GM23248 (cell line): Measurements from ENCODE around the gene PZP. TPM values are rescaled to one million over a fixed set of nuclear protein-coding genes. Genes with fewer than 3 reads are reported as not detected.

Experiments used
- DNase-seq: peaks from one replicate; pipeline ENCODE4 v3.0.0-alpha.2; 2015
- H2AFZ ChIP-seq: fragments of 200-600 bp; sonication (generic); 2 replicates; pipeline ENCODE4 v1.6.1; 2016; ENCODE audit warnings: antibody characterized with exemption
- H3F3A ChIP-seq: fragments of 200-600 bp; sonication (generic); 2 replicates; pipeline ENCODE4 v1.6.1; 2016; ENCODE audit warnings: mild to moderate bottlenecking, antibody characterized with exemption, mixed run types; ENCODE audit not compliant: insufficient read depth
- H3K27ac ChIP-seq: fragments of 200-600 bp; sonication (generic); 2 replicates; pipeline ENCODE4 v1.5.1; 2016; ENCODE audit warnings: mild to moderate bottlenecking
- H3K27me3 ChIP-seq: fragments of 200-600 bp; sonication (generic); replicated peaks from 2 replicates; pipeline ENCODE4 v1.6.1; 2016; ENCODE audit warnings: mild to moderate bottlenecking; ENCODE audit not compliant: insufficient read depth
- H3K36me3 ChIP-seq: fragments of 200-600 bp; sonication (generic); 2 replicates; pipeline ENCODE4 v1.6.1; 2016; ENCODE audit warnings: low read depth, mild to moderate bottlenecking
- H3K4me1 ChIP-seq: fragments of 200-600 bp; sonication (generic); 2 replicates; pipeline ENCODE4 v1.6.1; 2016; ENCODE audit warnings: mild to moderate bottlenecking; ENCODE audit not compliant: insufficient read depth
- H3K4me2 ChIP-seq: fragments of 200-600 bp; sonication (generic); one replicate; pipeline ENCODE4 v1.6.1; 2016; ENCODE audit warnings: mild to moderate bottlenecking; ENCODE audit not compliant: unreplicated experiment
- H3K4me3 ChIP-seq: fragments of 200-600 bp; sonication (generic); 2 replicates; pipeline ENCODE4 v1.5.1; 2016; ENCODE audit warnings: mild to moderate bottlenecking
- H3K79me2 ChIP-seq: fragments of 200-600 bp; sonication (generic); 2 replicates; pipeline ENCODE4 v1.6.1; 2016; ENCODE audit warnings: mild to moderate bottlenecking; ENCODE audit not compliant: insufficient read depth
- H3K9ac ChIP-seq: fragments of 200-600 bp; sonication (generic); 2 replicates; pipeline ENCODE4 v1.6.1; 2016; ENCODE audit warnings: mild to moderate bottlenecking
- H3K9me2 ChIP-seq: fragments of 200-600 bp; sonication (generic); 2 replicates; pipeline ENCODE4 v1.6.1; 2016; ENCODE audit warnings: mixed run types, mild to moderate bottlenecking, moderate library complexity; ENCODE audit not compliant: insufficient read depth
- H3K9me3 ChIP-seq: fragments of 200-600 bp; sonication (generic); one replicate; pipeline ENCODE4 v1.6.1; 2017; ENCODE audit warnings: low read depth
- H4K20me1 ChIP-seq: fragments of 200-600 bp; sonication (generic); 2 replicates; pipeline ENCODE4 v1.6.0; 2016; ENCODE audit not compliant: insufficient read depth
- EZH2 ChIP-seq: fragments of 200-600 bp; sonication (generic); IDR thresholded peaks from 2 replicates; pipeline ENCODE4 v1.6.1; 2018; ENCODE audit warnings: antibody characterized with exemption, mild to moderate bottlenecking; ENCODE audit not compliant: insufficient read depth, poor library complexity, severe bottlenecking
- EZH2phosphoT487 ChIP-seq: fragments of 200-600 bp; sonication (generic); IDR thresholded peaks from 2 replicates; pipeline ENCODE4 v1.6.1; 2018; ENCODE audit warnings: antibody characterized with exemption, moderate library complexity, mild to moderate bottlenecking, low read depth; ENCODE audit not compliant: insufficient read depth
- WGBS, 2 experiments: methylation state at CpG; one replicate each; pipeline ENCODE4 v1.1.6; 2015 to 2017; ENCODE audit warnings: low lambda C conversion rate in 2 of 2, low coverage in 1 of 2; ENCODE audit errors: missing lambda C conversion rate in 2 of 2; 5-methylcytosine and 5-hydroxymethylcytosine counted together
- in situ Hi-C: fragments of 300-500 bp; cut with MboI; formaldehyde crosslinking; loops from 2 replicates; pipeline ENCODE4 v1.15.0; 2020
- polyA plus RNA-seq: library from polyadenylated mRNA; unstranded; fragments of >200 nt; fragmentation: Nextera tagmentation; extraction: Ambion mirVana; gene quantifications from 2 replicates; pipeline ENCODE4 v1.2.1, GENCODE V29; 2016
- total RNA-seq: library from RNA; depleted of rRNA; stranded (reverse); fragments of >200 nt; shearing (Covaris generic); gene quantifications from 2 replicates; pipeline ENCODE4 v1.2.3, GENCODE V29; 2014

The PZP gene
- total and polyA plus RNA-seq, 2 experiments from 2014 or later: not detected

DNA sequence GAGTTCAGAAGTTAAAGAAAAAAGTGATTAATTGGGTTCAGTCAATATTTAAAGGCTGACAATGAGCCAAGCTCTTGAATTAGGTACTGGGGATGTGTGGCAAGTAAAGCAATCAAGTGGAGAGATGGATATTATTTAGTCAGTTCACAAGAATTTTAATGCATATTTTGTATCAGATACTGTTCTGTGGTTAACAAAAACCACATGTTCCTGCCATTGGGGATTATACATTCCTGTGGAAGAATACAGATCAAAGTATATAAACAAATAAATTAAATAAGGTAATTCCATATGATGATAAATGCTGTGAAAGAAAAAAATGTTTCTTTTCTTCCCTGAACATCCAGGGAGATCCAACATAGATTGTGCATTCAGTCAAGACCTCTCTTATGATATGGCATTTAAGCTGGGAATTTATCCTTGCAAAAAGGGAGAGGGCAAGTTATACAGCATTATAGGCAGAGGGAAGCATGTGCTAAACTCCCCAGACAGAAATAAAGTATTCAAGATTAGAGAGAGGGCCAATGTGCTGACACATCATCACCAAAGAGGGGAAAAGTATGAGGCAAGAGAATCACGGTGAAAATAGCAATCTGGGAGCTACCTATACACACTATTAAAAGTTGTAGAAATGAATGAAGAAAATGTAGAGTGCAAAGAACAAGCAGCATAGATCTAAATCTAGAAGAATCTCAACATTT is 74.8 kb downstream of the PZP start:
- H3K4me2 ChIP-seq: no peak overlapping the region
- TF ChIP-seq EZH2phosphoT487 (no peak), EZH2 (no peak)
- no peaks in the 10 kb centered on the region for H3F3A ChIP-seq
- in situ Hi-C loops: no loop called here
- no peaks in the 10 kb centered on the region for H3K9me3 ChIP-seq
- no peak overlapping the region for H3K9ac ChIP-seq
- H3K36me3 ChIP-seq: no peaks in the 10 kb centered on the region
- H3K4me1 ChIP-seq: no peaks in the 10 kb centered on the region
- H4K20me1 ChIP-seq: no peaks in the 10 kb centered on the region
- no peaks in the 10 kb centered on the region for H3K27me3 ChIP-seq
- 0% methylated on average over 1 of the region's 1 CpG for WGBS, 2 experiments
- no peaks in the 10 kb centered on the region for H3K9me2 ChIP-seq
- H2AFZ ChIP-seq: no peak overlapping the region
- H3K4me3 ChIP-seq: no peak overlapping the region
- no peak overlapping the region for H3K27ac ChIP-seq
- H3K79me2 ChIP-seq: no peaks in the 10 kb centered on the region
- DNase-seq: no peak

DNA sequence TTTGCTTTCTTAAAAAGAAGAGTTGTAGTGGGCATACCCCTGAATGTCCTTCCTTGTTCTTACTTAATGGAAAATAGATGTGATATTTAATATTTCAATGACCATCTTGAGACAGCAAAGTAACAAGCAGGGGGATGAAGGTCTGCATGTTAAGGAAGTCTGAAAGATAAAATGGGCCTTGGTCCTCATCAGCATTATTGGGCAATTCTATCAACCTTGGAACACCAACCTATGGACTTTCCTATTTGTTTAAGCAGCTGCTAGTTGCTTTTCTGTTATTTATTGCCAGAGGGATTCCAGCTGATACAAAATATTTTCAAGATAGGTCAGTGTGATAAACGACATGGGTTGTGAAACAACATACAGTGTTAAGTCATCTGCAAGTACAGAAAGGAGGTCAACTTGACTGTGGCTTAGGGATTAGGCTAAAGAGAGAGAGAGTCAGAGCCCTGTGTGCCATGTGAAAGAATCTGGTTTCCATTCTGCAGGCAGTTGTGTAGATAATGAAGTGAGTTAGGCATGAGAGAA is 76.1 kb downstream of the PZP start:
- H3K9me2 ChIP-seq: no peaks in the 10 kb centered on the region
- no peak overlapping the region for H3K4me2 ChIP-seq
- no peak overlapping the region for H3K27ac ChIP-seq
- H3K9me3 ChIP-seq: no peaks in the 10 kb centered on the region
- WGBS, 2 experiments: 10 to 13% methylated on average over 1 of the region's 1 CpG
- DNase-seq: no peak
- in situ Hi-C loops: no loop called here
- H3K9ac ChIP-seq: no peak overlapping the region
- no peak overlapping the region for H3K4me3 ChIP-seq
- H4K20me1 ChIP-seq: no peaks in the 10 kb centered on the region
- no peaks in the 10 kb centered on the region for H3F3A ChIP-seq
- H3K36me3 ChIP-seq: no peaks in the 10 kb centered on the region
- H2AFZ ChIP-seq: no peak overlapping the region
- TF ChIP-seq EZH2 (no peak), EZH2phosphoT487 (no peak)
- no peaks in the 10 kb centered on the region for H3K27me3 ChIP-seq
- no peaks in the 10 kb centered on the region for H3K4me1 ChIP-seq
- H3K79me2 ChIP-seq: no peaks in the 10 kb centered on the region

DNA sequence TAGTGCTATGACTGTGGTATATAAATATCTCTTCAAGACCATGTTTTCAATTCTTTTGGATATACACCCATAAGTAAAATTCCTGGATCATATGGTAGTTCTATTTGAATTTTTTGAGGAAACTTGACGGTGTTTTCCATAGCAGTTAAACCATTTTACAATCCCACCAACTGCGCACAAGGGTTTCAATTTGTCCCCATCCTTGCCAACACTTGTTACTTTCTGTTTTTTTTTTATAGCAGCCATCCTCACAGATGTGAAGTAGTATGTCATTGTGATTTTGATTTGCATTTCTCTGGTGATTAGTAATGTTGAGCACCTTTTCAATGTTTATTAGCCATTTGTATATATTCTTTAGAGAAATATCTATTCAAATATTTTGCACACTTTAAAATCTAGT is 78.0 kb downstream of the PZP start:
- no peak overlapping the region for H3K9ac ChIP-seq
- H2AFZ ChIP-seq: no peak overlapping the region
- 19 to 25% methylated on average over 2 of the region's 2 CpGs for WGBS, 2 experiments
- H3K79me2 ChIP-seq: no peaks in the 10 kb centered on the region
- TF ChIP-seq EZH2 (no peak), EZH2phosphoT487 (no peak)
- no peaks in the 10 kb centered on the region for H4K20me1 ChIP-seq
- H3F3A ChIP-seq: no peaks in the 10 kb centered on the region
- H3K4me2 ChIP-seq: no peak overlapping the region
- H3K4me3 ChIP-seq: no peak overlapping the region
- H3K27me3 ChIP-seq: no peaks in the 10 kb centered on the region
- no peaks in the 10 kb centered on the region for H3K9me3 ChIP-seq
- DNase-seq: no peak
- H3K27ac ChIP-seq: no peak overlapping the region
- H3K36me3 ChIP-seq: no peaks in the 10 kb centered on the region
- no peaks in the 10 kb centered on the region for H3K4me1 ChIP-seq
- in situ Hi-C loops: no loop called here
- H3K9me2 ChIP-seq: no peaks in the 10 kb centered on the region

DNA sequence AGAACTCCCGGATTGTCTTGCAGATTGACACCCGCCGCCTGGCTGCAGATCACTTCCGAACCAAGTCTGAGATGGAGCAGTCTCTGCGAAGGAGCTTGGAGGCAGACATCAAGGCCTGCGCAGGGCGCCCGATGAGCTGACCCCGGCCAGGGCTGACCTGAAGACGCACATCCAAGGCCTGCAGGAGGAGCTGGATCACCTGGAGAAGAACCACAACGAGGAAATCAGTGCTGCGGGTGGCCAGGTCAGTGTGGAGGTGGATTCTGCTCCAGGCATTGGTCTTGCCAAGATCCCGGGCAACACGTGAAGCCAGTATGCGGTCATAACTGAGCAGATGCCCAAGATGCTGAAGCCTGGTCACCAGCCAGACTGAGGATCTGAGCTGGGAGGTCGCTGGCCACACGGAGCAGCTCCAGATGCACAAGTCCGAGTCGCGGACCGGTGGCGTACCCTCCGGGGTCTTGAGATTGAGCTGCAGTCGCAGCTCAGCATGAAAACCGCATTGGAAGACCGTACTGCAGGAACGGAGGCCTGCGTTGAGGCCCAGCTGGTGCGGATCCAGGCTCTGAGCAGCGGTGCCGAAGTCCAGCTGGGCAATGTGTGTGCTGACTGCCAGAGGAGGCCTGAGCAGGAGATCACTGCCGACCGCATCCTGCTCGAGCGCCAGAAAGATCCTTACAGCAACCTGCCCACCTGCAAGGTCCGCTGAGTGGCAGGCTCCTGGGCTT is 80.1 kb downstream of the PZP start:
- Histone ChIP-seq H3K4me3 (no peak overlapping the region), H4K20me1 (no peaks in the 10 kb centered on the region), H3K4me1 (no peaks in the 10 kb centered on the region), H2AFZ (no peak overlapping the region), H3F3A (no peaks in the 10 kb centered on the region), H3K27ac (no peak overlapping the region), H3K36me3 (no peaks in the 10 kb centered on the region), H3K79me2 (no peaks in the 10 kb centered on the region), H3K9me2 (no peaks in the 10 kb centered on the region), H3K9ac (no peak overlapping the region), H3K4me2 (no peak overlapping the region), H3K9me3 (no peaks in the 10 kb centered on the region), H3K27me3 (no peaks in the 10 kb centered on the region)
- in situ Hi-C loops: no loop called here
- no peak for DNase-seq
- TF ChIP-seq EZH2: no peak
- no peak for TF ChIP-seq EZH2phosphoT487
- WGBS, 2 experiments: 69 to 73% methylated on average over 26 to 36 of the region's 36 CpGs
